Stimulated activated CD4-positive, alpha-beta T cell treated with anti-CD3 and anti-CD28 coated beads, Interleukin-2, amount 100 ng/mL, for 24 hours (primary cell): ENCODE results near the gene HOXD1.

Source experiments
- DNase-seq, 2 donors: peaks; one replicate each; pipeline ENCODE4 v3.0.0-alpha.2; 2020

The HOXD1 gene

DNA sequence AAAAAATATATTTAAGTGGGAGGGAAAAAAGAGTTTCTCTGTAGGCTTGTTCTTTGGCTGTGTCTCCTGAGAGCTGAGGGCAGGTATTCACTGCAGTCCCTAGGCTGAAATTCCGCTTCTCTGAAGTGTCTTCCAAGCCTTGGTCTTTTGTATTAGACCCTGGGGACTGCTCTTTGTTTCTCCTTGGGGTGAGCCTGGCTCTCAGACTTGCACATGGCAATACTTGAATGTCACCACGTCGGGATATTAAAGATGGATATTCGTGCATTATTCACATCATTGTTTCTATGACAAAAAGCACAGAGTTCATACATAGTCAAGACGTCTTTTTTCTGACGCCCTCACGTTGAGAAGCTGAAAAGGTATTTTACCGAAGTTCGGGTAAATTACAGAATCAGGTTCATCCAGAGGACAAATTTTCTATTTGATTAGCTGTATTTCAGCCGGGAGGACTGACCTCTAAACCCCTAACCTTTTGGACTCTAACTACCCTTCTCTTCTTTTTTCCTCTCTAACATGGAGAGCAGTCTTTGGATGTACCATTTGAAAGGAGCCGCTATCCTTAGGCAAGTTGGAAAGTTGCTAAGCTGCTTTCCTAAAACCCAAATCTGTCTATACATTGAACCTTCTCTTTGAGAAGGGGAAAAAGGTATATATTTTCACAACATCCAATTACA is 33.8 kb upstream of the HOXD1 start:
- no peak for DNase-seq

DNA sequence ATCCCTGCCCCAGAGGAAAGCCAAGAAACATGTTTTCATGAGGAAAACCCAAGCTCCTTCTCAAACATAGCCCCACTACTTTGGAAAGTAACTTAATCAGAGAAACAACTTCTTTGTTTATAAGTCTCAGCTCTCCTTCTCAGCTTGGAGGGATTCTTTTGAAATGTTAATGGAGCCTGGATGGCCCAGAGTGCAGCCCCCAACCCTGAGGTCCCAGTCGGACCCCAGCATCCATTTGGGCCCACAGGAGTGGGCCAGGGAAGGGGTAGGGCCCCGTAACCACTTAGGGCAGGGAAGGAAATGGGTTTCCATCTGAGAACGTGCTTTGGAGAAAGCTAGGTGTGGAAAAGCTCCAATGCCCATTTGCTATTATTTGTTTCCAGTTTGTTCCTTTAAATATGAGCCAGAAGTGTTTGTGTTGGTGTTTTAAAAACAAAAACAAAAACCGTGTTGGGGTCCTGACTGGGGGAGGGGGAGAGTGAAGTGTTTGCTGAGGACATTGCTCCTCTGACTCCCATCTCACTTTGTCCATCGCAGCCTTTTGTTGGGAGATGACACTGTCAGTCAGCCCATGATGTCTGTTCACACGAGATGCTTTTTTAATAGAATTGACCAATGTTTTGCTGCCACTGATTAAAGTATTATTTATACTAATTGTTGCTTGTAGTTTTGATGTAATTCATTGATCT is 33.0 kb upstream of the HOXD1 start:
- DNase-seq, result no peak

DNA sequence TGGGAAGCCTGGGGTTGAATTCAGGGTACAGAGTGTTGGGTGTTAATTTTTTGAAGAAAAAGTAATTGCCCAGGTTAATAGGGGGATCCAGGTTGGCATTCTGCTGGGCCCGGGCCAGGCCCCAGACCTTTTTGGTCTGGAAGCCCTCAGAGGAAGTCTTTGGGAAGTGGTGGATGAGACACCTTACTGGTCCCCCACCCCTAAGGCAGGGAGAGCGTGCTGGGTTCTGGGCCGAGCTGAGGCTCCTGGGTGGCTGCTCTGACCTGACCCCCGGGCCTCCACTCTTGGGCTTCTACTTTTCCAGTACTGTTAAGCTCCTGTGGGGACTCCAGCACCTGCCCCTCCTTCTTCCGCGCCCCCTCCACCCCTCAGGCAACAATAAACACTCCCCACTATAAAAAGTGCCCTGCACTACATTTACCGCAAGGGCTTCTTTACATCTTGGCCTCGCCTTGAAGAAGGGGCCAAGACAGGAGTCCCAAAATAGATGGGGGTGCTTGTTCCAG is 32.1 kb upstream of the HOXD1 start:
- no peak for DNase-seq

DNA sequence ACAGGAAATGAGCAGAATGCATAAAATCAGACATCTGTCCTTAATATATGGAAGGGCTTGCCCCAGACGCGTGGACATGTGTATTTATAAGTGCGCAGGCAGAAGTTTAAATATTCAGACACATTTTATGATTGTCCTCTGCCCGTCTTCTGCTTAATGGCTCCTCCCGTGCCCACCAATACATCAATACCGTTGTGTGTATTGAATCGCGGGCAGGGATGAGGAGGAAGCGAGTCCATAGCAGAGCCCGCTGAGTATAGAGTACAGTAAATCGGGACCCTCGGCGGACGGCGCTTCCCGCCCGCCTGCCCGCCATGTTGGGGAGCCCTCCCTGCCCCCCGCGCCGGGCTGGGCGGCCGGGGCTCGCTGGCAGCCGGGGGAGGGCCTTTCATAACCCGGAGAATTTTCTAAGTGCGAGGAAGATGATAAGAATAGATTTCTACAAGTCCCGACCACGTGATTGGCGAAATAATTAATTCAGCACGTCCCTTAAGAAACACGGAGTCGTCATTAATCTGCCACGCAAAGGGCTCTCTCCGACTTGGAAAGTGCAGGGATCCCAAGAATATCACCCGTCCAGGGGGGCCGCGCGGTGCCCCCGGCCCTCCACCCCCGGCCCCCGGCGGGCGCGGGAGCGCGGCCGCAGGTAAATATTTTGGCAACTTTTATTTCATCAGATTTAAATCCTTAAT is 31.5 kb upstream of the HOXD1 start, which contains the start of gene HOXD3:
HOXD3 (plus strand) TSS at position 501 of the 692 bp plus-strand sequence. CDS start 11,808 bp downstream, outside the sequence.
- no peak for DNase-seq

DNA sequence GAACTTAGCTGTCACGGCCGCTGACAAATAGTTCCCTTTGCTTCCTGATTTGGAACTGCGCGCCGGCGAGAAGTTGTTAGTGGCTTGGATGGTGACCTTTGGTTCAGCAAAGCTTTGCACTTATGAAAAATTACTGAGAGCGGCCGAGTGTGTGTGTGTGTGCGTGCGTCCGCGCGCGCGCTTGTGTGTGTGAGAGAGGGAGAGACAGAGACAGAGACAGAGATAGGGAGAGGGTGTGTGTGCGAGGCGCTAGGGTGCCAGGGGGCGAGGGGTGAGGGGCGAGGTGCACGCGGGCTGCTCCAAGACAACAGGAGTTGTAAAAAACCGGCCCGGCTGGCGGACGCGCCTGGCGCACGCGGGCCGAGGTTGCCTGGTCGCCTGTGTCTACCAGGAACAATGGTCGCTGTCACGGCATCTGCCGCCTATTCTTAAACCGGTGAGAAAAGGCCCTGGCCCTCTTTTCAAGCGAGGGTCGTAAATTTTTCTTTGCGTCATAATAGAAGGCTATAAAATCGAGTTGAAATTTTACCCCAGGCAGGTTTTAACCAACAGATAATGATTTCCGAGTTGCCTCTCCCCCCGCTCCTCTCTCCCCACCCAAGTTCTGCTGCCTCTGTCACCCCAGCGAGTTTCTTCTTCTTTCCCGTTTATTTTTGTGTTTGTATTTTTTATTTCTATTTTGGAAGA is 30.8 kb upstream of the HOXD1 start:
- DNase-seq, result no peak

DNA sequence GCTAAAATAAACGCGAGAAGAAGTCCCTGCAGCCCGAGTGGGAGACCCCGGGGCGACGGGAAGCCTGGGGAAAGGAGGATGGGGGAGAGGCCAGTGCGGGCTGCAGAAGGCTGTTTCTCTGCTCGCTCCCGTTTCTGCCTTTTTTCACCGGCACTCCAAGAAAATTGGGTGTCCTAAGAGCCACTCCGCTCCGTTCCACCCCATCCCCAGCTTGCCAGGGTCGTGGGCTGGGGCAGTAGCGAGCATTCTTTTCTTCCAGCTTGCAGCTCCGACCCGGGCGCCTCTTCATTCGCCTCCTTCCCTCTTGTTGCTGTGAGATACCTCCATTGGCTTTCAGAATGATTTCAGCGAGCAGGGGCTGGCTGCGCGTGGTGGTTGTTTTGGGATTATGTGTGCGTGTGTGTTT is 30.3 kb upstream of the HOXD1 start:
- no peak for DNase-seq

DNA sequence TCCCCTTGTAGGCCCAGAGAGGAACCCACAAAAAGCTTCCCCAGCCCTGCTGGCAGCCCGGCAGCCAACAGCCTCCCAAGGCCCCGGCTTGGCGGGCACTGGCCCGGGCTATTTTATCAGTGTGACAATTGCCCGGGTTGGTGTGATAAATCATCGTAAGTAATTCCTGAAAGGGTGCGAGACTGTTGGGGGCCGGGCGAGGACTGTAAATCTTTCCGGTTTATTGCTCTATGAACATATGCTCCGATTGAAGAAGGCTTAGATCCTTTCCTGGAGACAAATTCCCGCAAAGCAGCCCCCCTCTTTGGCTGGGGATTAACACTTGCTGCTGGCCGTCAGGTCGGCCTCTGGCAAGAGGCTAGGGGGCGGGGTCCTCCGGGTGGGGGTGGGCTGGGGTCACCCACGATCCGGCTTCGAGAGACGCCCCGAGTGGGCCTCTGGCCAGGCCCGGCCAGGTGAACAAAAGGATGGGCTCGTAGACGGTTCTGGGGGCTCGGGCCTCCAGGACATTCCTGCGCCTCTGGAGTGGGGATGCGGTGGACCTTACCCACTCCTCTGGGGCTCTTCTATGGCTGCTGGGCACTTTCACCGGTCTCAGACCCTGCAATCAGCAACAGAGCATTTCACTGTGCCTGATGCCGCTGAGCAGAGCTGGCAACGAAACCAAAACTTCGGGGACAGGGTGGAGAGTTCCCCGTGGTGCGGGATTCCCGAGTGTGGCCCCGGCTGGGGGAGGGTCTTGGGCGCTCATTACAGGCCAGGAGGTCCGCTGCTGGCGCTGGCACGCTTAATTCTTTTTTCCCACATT is 29.4 kb upstream of the HOXD1 start:
- DNase-seq, result no peak

DNA sequence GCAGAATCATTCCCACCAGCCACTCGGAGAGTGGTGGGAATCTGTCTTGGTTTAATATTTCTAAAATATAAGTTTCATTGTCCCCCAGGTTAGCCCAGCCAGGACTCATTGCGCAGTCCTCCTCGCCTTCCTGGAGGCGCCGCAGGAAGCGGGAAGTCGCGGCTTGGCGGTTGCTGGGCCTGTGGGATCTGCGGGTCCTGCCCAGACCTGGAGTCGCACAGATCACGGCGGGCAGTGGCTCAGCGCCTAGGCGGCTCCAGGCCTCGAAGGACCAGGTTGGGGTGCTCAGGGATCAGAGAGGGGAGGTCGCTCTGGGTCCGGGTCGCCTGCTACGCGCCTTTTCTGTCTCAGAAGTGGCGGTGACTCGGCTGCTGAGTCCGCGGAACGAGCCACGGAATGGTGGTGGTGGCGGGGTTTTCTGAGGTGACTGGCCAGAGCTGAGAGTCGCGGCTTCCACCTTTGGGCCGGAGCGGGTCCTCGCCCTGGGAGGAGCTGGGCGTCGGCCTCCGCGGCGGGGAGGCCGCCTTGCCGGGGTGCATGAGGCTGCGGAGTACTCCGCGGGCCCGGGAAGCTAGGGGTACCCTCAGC is 28.7 kb upstream of the HOXD1 start:
- DNase-seq, result no peak

DNA sequence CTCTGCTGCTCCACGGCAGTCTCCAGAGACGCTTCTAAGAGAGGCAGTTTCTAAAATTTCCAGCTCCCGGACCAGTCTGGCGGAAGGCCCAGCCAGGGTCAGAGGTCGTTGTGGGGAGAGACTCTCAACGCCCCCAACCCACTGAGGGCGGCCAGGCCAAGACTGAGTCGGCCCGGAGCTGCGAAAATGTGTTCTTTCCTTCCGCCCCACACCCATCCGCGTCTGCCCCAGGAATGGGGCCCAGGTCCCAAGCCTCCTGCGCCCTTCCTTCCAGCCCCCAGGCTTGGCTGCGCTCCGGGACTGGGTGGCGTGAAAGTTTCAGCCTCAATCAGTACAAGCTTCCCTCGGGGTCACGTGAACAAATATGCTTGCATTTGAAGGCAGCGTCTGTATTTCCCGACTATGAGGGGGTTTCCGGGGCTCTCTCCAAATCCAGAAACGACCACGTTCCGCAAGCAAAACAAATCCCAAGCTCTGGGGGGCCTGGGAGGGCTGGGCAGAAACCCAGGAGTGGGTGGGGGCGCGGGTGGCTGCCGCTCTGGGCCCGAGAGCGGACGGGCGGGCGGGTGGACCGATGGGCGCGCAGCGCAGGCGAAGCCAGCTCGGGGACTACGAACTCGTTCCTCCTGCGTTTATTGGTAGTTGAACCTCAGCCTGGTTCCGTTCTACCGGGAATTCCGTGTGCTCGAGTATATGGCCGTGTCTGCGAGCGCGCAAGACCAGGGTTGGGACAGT is 28.1 kb upstream of the HOXD1 start:
- no peak for DNase-seq

DNA sequence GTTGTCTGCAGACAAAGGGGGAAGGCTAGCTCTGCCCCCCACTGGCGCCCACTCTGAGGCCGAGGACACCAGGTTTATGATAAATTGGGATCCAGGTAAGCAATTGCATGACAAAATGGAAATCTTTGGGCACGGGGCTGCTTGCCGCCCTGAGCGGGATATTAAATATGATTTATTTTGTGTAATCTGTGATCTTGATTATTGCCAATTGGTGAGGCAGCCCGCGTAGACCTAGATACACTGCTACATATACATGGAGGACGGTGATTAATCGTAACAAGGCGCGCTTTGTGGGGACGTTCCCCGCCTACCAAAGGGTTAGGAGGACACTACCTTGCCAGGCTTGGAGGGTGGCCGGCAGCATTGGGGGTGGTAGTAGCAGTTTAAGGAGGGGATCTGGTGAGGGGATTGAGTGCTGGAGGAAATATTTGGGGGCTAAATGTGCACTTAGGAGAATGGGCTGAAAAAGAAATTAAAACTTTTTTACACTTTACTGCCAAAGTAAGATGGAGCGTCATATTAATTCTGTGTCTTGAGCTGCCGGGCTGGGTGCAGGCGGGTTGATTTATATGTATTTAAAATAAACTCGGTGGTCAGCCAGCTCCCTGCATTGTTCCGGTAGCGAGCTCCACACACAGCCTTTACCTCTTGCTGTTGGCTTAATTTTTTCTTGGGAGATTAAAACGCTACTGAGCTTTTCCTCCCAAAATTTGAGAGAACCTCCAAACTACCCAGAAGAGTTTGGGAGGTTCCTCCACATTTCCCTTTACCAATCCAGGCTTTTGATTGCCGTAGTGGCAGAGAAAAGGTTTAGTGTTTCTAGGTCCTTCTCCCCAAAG is 27.3 kb upstream of the HOXD1 start:
- no peak for DNase-seq

DNA sequence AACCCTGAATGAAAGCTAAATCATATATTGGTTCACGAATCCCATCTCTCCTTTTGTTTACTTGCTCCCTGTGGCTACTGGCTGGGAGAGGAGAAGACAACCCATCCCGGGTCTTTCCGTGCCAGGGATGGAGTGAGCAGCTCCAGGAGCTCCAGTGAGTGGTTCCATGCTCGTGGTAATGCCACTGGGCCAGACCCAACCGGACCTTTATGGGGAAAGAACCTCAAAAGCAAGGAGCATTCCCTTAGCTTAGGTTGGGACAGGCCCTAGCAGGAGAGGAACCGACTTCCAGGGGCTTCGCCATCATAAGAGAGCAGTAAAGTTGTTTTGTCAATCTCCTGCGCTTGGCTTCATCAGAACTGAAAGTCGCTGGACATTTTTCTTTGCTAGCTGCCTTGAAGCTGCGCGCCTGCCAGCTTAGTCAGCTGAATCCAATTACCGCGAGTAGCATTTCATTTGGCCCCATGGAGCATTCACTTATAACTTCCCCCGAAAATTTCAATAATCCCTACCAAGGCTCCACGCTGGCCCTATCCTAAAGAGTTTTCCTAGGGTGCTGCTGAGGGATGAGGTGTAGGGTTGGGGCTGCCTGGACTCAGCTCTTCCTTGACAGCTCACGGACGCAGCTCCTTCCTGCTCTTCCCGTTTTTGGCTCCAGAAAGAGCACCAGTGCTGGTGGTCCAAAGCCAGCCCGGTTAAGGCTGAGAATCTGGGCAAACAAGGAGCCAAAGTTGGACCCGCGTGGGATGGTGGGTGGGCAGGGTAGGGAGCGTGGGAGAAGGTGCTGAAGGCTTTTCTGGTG is 26.4 kb upstream of the HOXD1 start:
- no peak for DNase-seq

DNA sequence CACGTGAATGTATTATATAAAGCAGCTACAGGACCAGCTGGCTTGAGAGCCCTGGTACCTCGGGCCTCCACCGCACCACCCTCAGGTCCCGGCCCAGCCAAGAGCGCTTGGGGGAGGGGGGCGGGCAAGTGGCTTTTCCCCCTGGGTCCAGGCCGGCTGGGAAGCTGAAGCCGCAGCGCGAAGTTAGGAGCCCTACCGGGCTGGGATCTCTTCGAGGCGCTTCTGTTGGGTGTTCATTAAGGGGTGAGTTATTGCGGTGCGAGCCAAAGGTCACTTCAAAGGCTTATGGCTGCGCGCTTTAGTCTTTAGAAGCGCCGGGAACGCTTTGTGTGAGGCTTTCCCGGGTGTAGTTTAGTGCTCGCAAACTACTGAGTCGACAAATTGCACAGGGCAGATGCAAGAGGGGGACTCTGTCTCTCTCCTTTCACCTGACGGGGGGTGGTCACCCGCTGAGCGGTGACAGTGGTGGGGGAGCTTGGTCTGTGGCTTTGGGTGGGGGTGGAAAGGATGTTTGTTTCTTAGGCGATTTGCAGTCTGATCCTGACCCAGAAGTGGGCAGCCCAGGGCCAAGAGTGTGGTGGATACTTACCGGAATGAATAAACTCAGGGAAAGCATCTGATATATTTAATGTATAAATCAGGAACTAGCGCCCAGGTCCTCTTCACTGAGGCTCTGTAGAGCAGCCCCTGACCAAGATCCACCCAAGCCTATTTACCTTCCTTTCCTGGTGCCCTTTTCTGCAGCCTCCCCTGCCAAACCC is 25.4 kb upstream of the HOXD1 start:
- no peak for DNase-seq

DNA sequence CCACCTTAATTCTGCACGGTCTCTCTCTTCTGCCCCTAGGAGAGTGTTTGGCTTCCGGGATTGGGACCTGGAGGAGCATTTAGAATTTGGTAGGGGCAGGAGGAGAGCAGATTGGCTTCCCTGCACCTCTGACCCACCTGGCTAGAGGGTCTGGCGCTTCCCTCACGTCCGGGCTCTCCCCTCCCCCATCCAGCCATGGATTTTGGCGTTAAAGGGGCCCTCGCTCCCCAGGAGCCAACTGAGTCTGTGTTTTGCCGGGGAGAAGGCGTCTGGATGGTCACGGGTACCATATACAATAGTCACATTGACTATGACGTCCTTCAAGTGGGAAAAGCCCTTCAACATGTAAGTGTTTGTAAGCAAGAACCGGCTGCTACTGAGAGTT is 24.8 kb upstream of the HOXD1 start:
- DNase-seq, result no peak

DNA sequence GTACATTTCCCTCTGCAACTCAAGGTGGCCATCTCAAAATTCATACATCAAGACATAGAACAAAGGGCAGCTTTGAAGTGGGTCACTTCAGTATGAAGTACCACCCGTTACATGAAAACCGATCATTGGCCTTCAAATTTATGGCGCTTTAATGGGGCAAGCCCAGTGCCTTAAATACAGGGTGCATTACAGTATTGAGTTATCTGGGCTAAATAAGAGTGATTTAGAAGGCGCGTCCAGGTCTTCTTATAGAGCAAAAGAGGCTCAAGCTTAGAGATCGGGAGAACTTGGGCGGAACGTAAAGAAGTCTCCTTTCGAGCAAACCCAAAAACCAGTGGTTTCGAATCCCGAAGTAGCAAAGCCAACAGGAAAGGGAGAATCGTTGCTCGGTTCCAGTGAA is 24.3 kb upstream of the HOXD1 start:
- DNase-seq, result no peak

DNA sequence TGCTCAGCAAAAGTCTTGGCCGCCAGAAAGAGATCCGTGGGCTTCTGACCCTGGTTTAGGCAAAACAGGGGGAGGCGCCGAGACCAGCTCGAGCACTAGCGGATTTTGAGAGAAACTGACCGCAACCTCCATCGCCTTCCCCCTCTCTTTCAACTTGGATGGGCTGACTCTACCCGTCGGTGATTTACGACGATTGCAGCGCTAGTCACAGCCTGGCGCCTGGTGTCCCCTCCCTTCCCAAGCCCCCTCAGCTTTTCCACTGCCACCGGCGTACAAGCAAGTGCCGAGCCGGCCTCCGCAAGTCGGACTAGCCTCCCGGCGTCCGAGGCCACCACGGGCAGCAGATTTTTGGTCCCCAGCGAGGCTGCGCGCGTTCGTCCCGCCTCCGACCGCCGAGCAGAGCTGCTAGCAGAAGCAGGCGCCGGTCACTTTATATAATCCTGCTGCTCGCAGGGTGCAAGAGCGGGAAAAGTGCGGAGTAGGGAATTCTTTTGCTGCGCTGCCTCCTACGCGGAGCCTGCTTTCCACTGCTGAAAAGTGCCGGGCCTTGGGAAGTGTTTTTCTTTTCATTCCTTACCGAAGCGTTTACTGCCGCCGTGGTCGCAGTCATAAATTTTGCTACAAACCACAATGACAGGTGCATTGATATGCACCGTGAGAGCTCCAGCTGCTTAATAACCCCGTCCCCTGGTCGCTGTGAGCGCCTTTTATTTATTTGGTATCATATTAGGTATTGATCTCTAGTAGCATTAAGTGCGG is 23.7 kb upstream of the HOXD1 start:
- no peak for DNase-seq

DNA sequence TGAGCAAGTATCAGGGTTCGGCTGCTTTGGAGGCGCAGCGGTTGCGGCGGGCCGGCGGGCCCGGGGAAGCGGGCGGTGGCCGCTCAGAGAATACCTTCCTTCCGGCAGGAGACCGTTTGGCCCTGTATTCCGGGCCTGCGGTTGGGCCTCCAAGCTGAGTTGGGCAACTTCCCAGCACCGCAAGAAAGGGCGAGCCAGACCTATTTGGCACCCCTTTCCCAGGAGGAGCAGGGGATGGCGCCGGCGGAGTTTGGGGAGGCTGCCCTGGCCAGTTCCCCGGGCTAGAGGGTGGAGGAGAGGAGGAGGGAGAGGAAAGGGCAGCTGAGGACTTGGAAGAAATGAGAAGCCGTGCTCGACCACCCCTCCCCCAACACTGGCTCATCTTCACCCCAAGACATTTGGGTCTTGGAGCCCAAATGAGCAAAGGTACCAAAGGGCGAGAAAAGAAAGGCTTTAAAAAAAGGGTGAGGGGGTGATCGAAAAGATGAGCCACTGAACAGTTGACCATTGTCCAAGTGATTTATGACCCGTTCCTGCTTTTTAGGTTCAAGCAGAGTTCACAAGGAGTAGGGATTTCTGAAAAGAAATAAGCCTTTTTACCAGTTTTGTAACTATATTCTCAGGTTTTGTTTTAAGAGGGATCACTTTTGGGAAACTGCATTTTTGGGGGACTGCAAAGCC is 23.0 kb upstream of the HOXD1 start:
- no peak for DNase-seq

DNA sequence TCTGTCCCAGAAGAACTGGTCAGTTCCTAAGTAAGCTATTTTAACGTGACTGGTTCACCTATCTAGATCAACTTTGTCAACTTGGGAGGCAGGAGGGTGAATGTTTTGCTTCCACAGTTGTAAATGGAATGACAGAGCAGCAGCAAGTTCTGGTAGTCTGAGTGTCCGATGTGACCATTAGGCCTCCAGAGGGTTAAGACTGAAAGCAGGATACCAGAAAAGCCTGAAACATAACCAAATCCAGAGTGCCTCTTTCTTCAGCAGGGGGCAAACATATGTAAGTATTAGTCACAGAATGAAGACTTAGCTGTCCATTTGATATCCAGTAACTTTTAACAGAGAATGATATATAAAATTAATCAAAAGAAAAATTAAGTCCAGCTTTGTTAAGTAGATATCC is 22.2 kb upstream of the HOXD1 start:
- DNase-seq, result no peak
